ES-I3 (cell line): ENCODE measurements around the gene PEPD.

ENCODE experiments used
- H3K36me3 ChIP-seq: 2 replicates; pipeline ENCODE4 v1.6.1; 2013; ENCODE audit warnings: mild to moderate bottlenecking, low read length, control low read depth, moderate library complexity; ENCODE audit not compliant: insufficient read depth
- H3K4me1 ChIP-seq: 2 replicates; pipeline ENCODE4 v1.6.1; 2013; ENCODE audit warnings: mild to moderate bottlenecking, control low read depth, low read length; ENCODE audit not compliant: insufficient read depth
- H3K9ac ChIP-seq: 2 replicates; pipeline ENCODE4 v1.6.1; 2013; ENCODE audit warnings: low read depth, mild to moderate bottlenecking, low read length, moderate library complexity
- H3K9me3 ChIP-seq: 2 replicates; pipeline ENCODE4 v1.6.1; 2013; ENCODE audit warnings: mild to moderate bottlenecking, low read length, moderate library complexity; ENCODE audit not compliant: control insufficient read depth, insufficient read depth

The PEPD gene

GRCh38 chr19:33426621-33427361 lies 94.8 kb downstream of the PEPD start:
- Histone ChIP-seq H3K9me3 (no peaks in the 10 kb centered on the region), H3K9ac (no peak overlapping the region), H3K36me3 (no peaks in the 10 kb centered on the region), H3K4me1 (no peaks in the 10 kb centered on the region)

- Histone ChIP-seq H3K9me3 (no peaks in the 10 kb centered on the region), H3K9ac (no peak overlapping the region), H3K4me1 (no peaks in the 10 kb centered on the region)
Measured at GRCh38 chr19:33424181-33424580, 97.4 kb downstream of the PEPD start.

GRCh38 chr19:33422369-33423180 lies 99.0 kb downstream of the PEPD start:
- Histone ChIP-seq H3K36me3 (no peaks in the 10 kb centered on the region), H3K9me3 (no peaks in the 10 kb centered on the region), H3K4me1 (no peaks in the 10 kb centered on the region)

More at GRCh38 chr19:33424181-33424580, 97.4 kb downstream of the PEPD start:
- H3K36me3 ChIP-seq, result no peaks in the 10 kb centered on the region

GRCh38 chr19:33421368-33421767 lies 100.2 kb downstream of the PEPD start:
- Histone ChIP-seq H3K9me3 (no peaks in the 10 kb centered on the region), H3K36me3 (no peaks in the 10 kb centered on the region), H3K9ac (no peak overlapping the region), H3K4me1 (no peaks in the 10 kb centered on the region)

More at GRCh38 chr19:33422369-33423180, 99.0 kb downstream of the PEPD start:
- H3K9ac ChIP-seq, result no peak overlapping the region

GRCh38 chr19:33420821-33421220 lies 100.8 kb downstream of the PEPD start:
- no peaks in the 10 kb centered on the region for H3K9me3 ChIP-seq
- H3K9ac ChIP-seq, result no peak overlapping the region
- H3K4me1 ChIP-seq, result no peaks in the 10 kb centered on the region
- H3K36me3 ChIP-seq, result no peaks in the 10 kb centered on the region

GRCh38 chr19:33419788-33420130 lies 101.8 kb downstream of the PEPD start:
- Histone ChIP-seq H3K9ac (no peak overlapping the region), H3K4me1 (no peaks in the 10 kb centered on the region), H3K9me3 (no peaks in the 10 kb centered on the region), H3K36me3 (no peaks in the 10 kb centered on the region)

GRCh38 chr19:33418871-33419787 lies 102.5 kb downstream of the PEPD start:
- H3K9ac ChIP-seq, result no peak overlapping the region
- H3K9me3 ChIP-seq, result no peaks in the 10 kb centered on the region
- no peaks in the 10 kb centered on the region for H3K4me1 ChIP-seq
- H3K36me3 ChIP-seq, result no peaks in the 10 kb centered on the region

GRCh38 chr19:33418461-33418860 lies 103.1 kb downstream of the PEPD start:
- Histone ChIP-seq H3K4me1 (no peaks in the 10 kb centered on the region), H3K36me3 (no peaks in the 10 kb centered on the region), H3K9me3 (no peaks in the 10 kb centered on the region), H3K9ac (no peak overlapping the region)

GRCh38 chr19:33417751-33418150 lies 103.8 kb downstream of the PEPD start:
- H3K9ac ChIP-seq, result no peak overlapping the region
- no peaks in the 10 kb centered on the region for H3K36me3 ChIP-seq
- H3K4me1 ChIP-seq, result no peaks in the 10 kb centered on the region
- no peaks in the 10 kb centered on the region for H3K9me3 ChIP-seq

GRCh38 chr19:33416307-33417215 lies 105.0 kb downstream of the PEPD start:
- Histone ChIP-seq H3K36me3 (no peaks in the 10 kb centered on the region), H3K9ac (no peak overlapping the region), H3K9me3 (no peaks in the 10 kb centered on the region), H3K4me1 (no peaks in the 10 kb centered on the region)

- Histone ChIP-seq H3K9me3 (no peaks in the 10 kb centered on the region), H3K9ac (no peak overlapping the region), H3K36me3 (no peaks in the 10 kb centered on the region; the same call in 1 of the 2 replicates), H3K4me1 (no peaks in the 10 kb centered on the region)
Measured at GRCh38 chr19:33414667-33415605, 106.7 kb downstream of the PEPD start.

- no peak overlapping the region for H3K9ac ChIP-seq
- no peaks in the 10 kb centered on the region for H3K9me3 ChIP-seq
- no peaks in the 10 kb centered on the region; the same call in 1 of the 2 replicates for H3K36me3 ChIP-seq
- H3K4me1 ChIP-seq, result no peaks in the 10 kb centered on the region
Measured at GRCh38 chr19:33413868-33414666, 107.5 kb downstream of the PEPD start.
